ENCODE results near the gene ZNF234. TPM values are rescaled to one million over a fixed set of nuclear protein-coding genes. Genes with fewer than 3 reads are reported as not detected.

ZNF234 gene
- 1 to 10 TPM; 5.6 to 7.0 TPM for total RNA-seq

- Histone ChIP-seq H3K4me1 (replicated peaks) (no peaks in the 10 kb centered on the region), H3K4me3 (peak within 1 kb of the TSS; percentile 73 to 81), H3K36me3 (no peaks in the 10 kb centered on the region), H3K27me3 (replicated peaks; ENCODE audit: insufficient read depth) (no peaks in the 10 kb centered on the region), H3K27ac (peak within 1 kb of the TSS; percentile 66 to 75), H3K9me3 (no peaks in the 10 kb centered on the region)
- peak; percentile 85 for DNase-seq (ENCODE audit: low spot score)
- 1% methylated on average over 51 of the region's 52 CpGs for WGBS
- intact Hi-C loops (cut with DNase I) = no loop called here
- peak; percentile 85 for TF ChIP-seq POLR2AphosphoS5 (IDR thresholded peaks at IDR 0.05)
- TF ChIP-seq CTCF (IDR thresholded peaks at IDR 0.05) = no peak
Measured at GRCh38 chr19:44141191-44142058, at the start of gene ZNF234. Gene ZNF234, plus strand, starts transcription at chr19:44141554. Its CDS starts 3,079 bp downstream, at chr19:44144633.

GRCh38 chr19:44092108-44092507, 49.2 kb upstream of the ZNF234 start:
- 52% methylated on average over 4 of the region's 4 CpGs for WGBS
- intact Hi-C loops (cut with DNase I) = loop anchor here (10.0 kb wide), 1 partner anchor 87 kb away; the partner anchor contains the start of gene ZNF230

GRCh38 chr19:44093931-44094765, 47.2 kb upstream of the ZNF234 start, which contains the start of gene ZNF224:
Gene ZNF224, plus strand, starts transcription at chr19:44094361. Its CDS starts 3,513 bp downstream, at chr19:44097874.
- no peaks in the 10 kb centered on the region for H3K4me1 ChIP-seq (replicated peaks)
- peak; percentile 93 for DNase-seq (ENCODE audit: low spot score)
- intact Hi-C loops (cut with DNase I) = loop anchor here (10.0 kb wide), 1 partner anchor 89 kb away; the partner anchor contains the start of gene ZNF230
- TF ChIP-seq POLR2AphosphoS5 (IDR thresholded peaks at IDR 0.05) (peak; percentile 91), POLR2A (IDR thresholded peaks at IDR 0.05) (no peak)
- H3K36me3 ChIP-seq = no peaks in the 10 kb centered on the region
- H3K9me3 ChIP-seq = no peaks in the 10 kb centered on the region
- H3K27ac ChIP-seq = peak within 1 kb of the TSS; percentile 71 to 72
- H3K4me3 ChIP-seq = peak within 1 kb of the TSS; percentile 65 to 74
- 0% methylated on average over 50 of the region's 50 CpGs for WGBS
- H3K27me3 ChIP-seq (replicated peaks; ENCODE audit: insufficient read depth) = no peaks in the 10 kb centered on the region

More at GRCh38 chr19:44092108-44092507, 49.2 kb upstream of the ZNF234 start:
- Histone ChIP-seq H3K4me1 (replicated peaks) (no peaks in the 10 kb centered on the region), H3K9me3 (no peaks in the 10 kb centered on the region), H3K27ac (no peak overlapping the region), H3K36me3 (no peaks in the 10 kb centered on the region), H3K4me3 (no peak overlapping the region), H3K27me3 (replicated peaks; ENCODE audit: insufficient read depth) (no peaks in the 10 kb centered on the region)
- DNase-seq (ENCODE audit: low spot score) = no peak
- TF ChIP-seq CTCF (IDR thresholded peaks at IDR 0.05) = no peak
- TF ChIP-seq POLR2A (IDR thresholded peaks at IDR 0.05) = no peak
- no peak for TF ChIP-seq POLR2AphosphoS5 (IDR thresholded peaks at IDR 0.05)

DNA sequence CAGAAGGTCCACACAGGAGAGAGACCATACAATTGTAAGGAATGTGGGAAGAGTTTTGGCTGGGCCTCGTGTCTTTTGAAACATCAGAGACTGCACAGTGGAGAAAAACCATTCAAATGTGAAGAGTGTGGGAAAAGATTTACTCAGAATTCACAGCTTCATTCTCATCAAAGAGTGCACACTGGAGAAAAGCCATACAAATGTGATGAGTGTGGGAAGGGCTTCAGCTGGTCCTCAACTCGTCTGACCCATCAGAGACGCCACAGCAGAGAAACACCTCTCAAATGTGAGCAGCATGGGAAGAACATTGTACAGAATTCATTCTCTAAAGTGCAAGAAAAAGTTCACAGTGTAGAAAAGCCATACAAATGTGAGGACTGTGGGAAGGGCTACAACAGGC, 33.6 kb upstream of the ZNF234 start:
- WGBS = 96% methylated on average over 3 of the region's 3 CpGs
- no peaks in the 10 kb centered on the region for H3K4me1 ChIP-seq (replicated peaks)
- no peaks in the 10 kb centered on the region for H3K9me3 ChIP-seq
- peaks cover 4 to 26% of the 10 kb centered on the region in 2 donors for H3K36me3 ChIP-seq
- DNase-seq (ENCODE audit: low spot score) = no peak
- intact Hi-C loops (cut with DNase I) = no loop called here
- TF ChIP-seq POLR2A (IDR thresholded peaks at IDR 0.05) (no peak), POLR2AphosphoS5 (IDR thresholded peaks at IDR 0.05) (no peak), CTCF (IDR thresholded peaks at IDR 0.05) (no peak)
- H3K27me3 ChIP-seq (replicated peaks; ENCODE audit: insufficient read depth) = no peaks in the 10 kb centered on the region
- no peak overlapping the region for H3K4me3 ChIP-seq
- no peak overlapping the region for H3K27ac ChIP-seq

- H3K4me3 ChIP-seq = no peak overlapping the region
- H3K4me1 ChIP-seq (replicated peaks) = no peaks in the 10 kb centered on the region
- TF ChIP-seq POLR2A (IDR thresholded peaks at IDR 0.05) (no peak), POLR2AphosphoS5 (IDR thresholded peaks at IDR 0.05) (no peak), CTCF (IDR thresholded peaks at IDR 0.05) (no peak)
- H3K36me3 ChIP-seq = peaks cover 4 to 12% of the 10 kb centered on the region in 2 donors
- intact Hi-C loops (cut with DNase I) = no loop called here
- DNase-seq (ENCODE audit: low spot score) = no peak
- H3K27ac ChIP-seq = no peak overlapping the region
- no peaks in the 10 kb centered on the region for H3K27me3 ChIP-seq (replicated peaks; ENCODE audit: insufficient read depth)
- H3K9me3 ChIP-seq = no peaks in the 10 kb centered on the region
Measured at GRCh38 chr19:44109458-44109857, 31.9 kb upstream of the ZNF234 start.

All from prostate gland (tissue), 2 donors.